ENCODE measurements around the gene SNED1.

Gene SNED1

GRCh38 chr2:241112592-241112991 is 114.2 kb downstream of the SNED1 start:
- no peak for DNase-seq (ENCODE audit: low read depth)
- no peak overlapping the region for H3K4me3 ChIP-seq (ENCODE audit: control insufficient read depth, low read depth, low read length)
- TF ChIP-seq CTCF (IDR thresholded peaks at IDR 0.05; ENCODE audit: control insufficient read depth, insufficient read depth, low read depth, low read length, missing control alignments), result no peak

GRCh38 chr2:241114836-241115235 is 116.4 kb downstream of the SNED1 start:
- no peak for DNase-seq (ENCODE audit: low read depth)
- no peak for TF ChIP-seq CTCF (IDR thresholded peaks at IDR 0.05; ENCODE audit: control insufficient read depth, insufficient read depth, low read depth, low read length, missing control alignments)
- H3K4me3 ChIP-seq (ENCODE audit: control insufficient read depth, low read depth, low read length), result no peak overlapping the region

- no peak for TF ChIP-seq CTCF (IDR thresholded peaks at IDR 0.05; ENCODE audit: control insufficient read depth, insufficient read depth, low read depth, low read length, missing control alignments)
- no peak for DNase-seq (ENCODE audit: low read depth)
- H3K4me3 ChIP-seq (ENCODE audit: control insufficient read depth, low read depth, low read length), result no peak overlapping the region
These were observed 116.9 kb downstream of the SNED1 start for GRCh38 chr2:241115361-241115760.

- no peak overlapping the region for H3K4me3 ChIP-seq (ENCODE audit: control insufficient read depth, low read depth, low read length)
- DNase-seq (ENCODE audit: low read depth), result no peak
- no peak for TF ChIP-seq CTCF (IDR thresholded peaks at IDR 0.05; ENCODE audit: control insufficient read depth, insufficient read depth, low read depth, low read length, missing control alignments)
These were observed 118.5 kb downstream of the SNED1 start for GRCh38 chr2:241116606-241117560.

- no peak for TF ChIP-seq CTCF (IDR thresholded peaks at IDR 0.05; ENCODE audit: control insufficient read depth, insufficient read depth, low read depth, low read length, missing control alignments)
- DNase-seq (ENCODE audit: low read depth), result no peak
- no peak overlapping the region for H3K4me3 ChIP-seq (ENCODE audit: control insufficient read depth, low read depth, low read length)
These were observed 120.5 kb downstream of the SNED1 start for GRCh38 chr2:241118737-241119505.

- no peak for DNase-seq (ENCODE audit: low read depth)
- no peak for TF ChIP-seq CTCF (IDR thresholded peaks at IDR 0.05; ENCODE audit: control insufficient read depth, insufficient read depth, low read depth, low read length, missing control alignments)
- H3K4me3 ChIP-seq (ENCODE audit: control insufficient read depth, low read depth, low read length), result no peak overlapping the region
These were observed 122.0 kb downstream of the SNED1 start for GRCh38 chr2:241120440-241120839.

Measured in AG09309 (cell line).